Caco-2 (cell line): Measurements from ENCODE around the gene MIGA1. TPM values are rescaled to one million over a fixed set of nuclear protein-coding genes. Genes with fewer than 3 reads are reported as not detected.

Source experiments
- BruUV-seq: library from RNA; stranded (reverse); fragments of 400-500 nt; replicated peaks from 2 replicates; lab custom pipeline; 2021; lab: Mats Ljungman, UMichigan
- CTCF ChIA-PET: fragments of 300-600 bp; sonication (Branson Sonifier 250); formaldehyde crosslinking; loops from one replicate; lab custom pipeline; 2022; ENCODE audit warnings: antibody characterized with exemption; lab: Charles Lee
- POLR2A ChIA-PET: fragments of 300-600 bp; sonication (Branson Sonifier 250); formaldehyde crosslinking; loops from one replicate; lab custom pipeline; 2022; ENCODE audit warnings: antibody characterized with exemption; lab: Charles Lee
- DNase-seq, 2 experiments: peaks; one replicate each; pipeline versions ENCODE4 v3.0.0 to v3.0.0-alpha.2; 2020 to 2022
- H3K27me3 ChIP-seq: replicated peaks from 2 replicates; pipeline ENCODE4 v1.6.0; 2011; ENCODE audit warnings: low read length; ENCODE audit not compliant: control insufficient read depth, insufficient read depth
- H3K36me3 ChIP-seq: 2 replicates; pipeline ENCODE4 v1.5.1; 2011; ENCODE audit warnings: low read length; ENCODE audit not compliant: control insufficient read depth, insufficient read depth
- H3K4me1 ChIP-seq: fragments of 250-450 bp; sonication (Bioruptor Pico); 2 replicates; pipeline ENCODE4 v1.5.1; 2020; ENCODE audit warnings: mild to moderate bottlenecking
- H3K4me3 ChIP-seq: 2 replicates; pipeline ENCODE4 v1.5.1; 2011; ENCODE audit warnings: low read depth, mild to moderate bottlenecking, control low read depth, low read length
- H3K9me3 ChIP-seq: fragments of 250-450 bp; sonication (Bioruptor Pico); 2 replicates; pipeline ENCODE4 v1.5.1; 2020; ENCODE audit warnings: mild to moderate bottlenecking, moderate library complexity
- H3K27ac Mint-ChIP-seq: one replicate; pipeline ENCODE4 v1.8.0; 2022; ENCODE audit warnings: mixed read lengths; ENCODE audit not compliant: unreplicated experiment
- H3K27me3 Mint-ChIP-seq: one replicate; pipeline ENCODE4 v1.8.0; 2022; ENCODE audit warnings: mixed read lengths; ENCODE audit not compliant: insufficient read depth, unreplicated experiment
- H3K36me3 Mint-ChIP-seq: one replicate; pipeline ENCODE4 v1.8.0; 2022; ENCODE audit warnings: mild to moderate bottlenecking, mixed read lengths; ENCODE audit not compliant: insufficient read depth, unreplicated experiment
- H3K4me1 Mint-ChIP-seq: one replicate; pipeline ENCODE4 v1.8.0; 2022; ENCODE audit warnings: low read depth, mixed read lengths; ENCODE audit not compliant: unreplicated experiment
- H3K4me3 Mint-ChIP-seq: one replicate; pipeline ENCODE4 v1.8.0; 2022; ENCODE audit warnings: mild to moderate bottlenecking, moderate library complexity, mixed read lengths; ENCODE audit not compliant: unreplicated experiment
- H3K9me3 Mint-ChIP-seq: one replicate; pipeline ENCODE4 v1.8.0; 2022; ENCODE audit warnings: mixed read lengths; ENCODE audit not compliant: unreplicated experiment
- intact Hi-C: fragments of 100-400 bp; cut with micrococcal nuclease; formaldehyde crosslinking; loops from one replicate; pipeline ENCODE4 v1.10.0; 2022; ENCODE audit not compliant: unreplicated experiment
- total RNA-seq: library from RNA; stranded (reverse); gene quantifications from 2 replicates; pipeline ENCODE4 v1.2.3, GENCODE V29; 2022
- TF ChIP-seq, protein P1 (sequence below), 2 experiments: fragments of 200-600 bp in 1 of 2; IDR thresholded peaks; 1 replicate in 1 of 2; 2 replicates in 1 of 2; pipeline versions ENCODE4 v1.5.1 to v1.8.0; 2011 to 2022; ENCODE audit warnings: antibody characterized with exemption in 1 of 2, control low read depth in 1 of 2, inconsistent platforms in 1 of 2, low read depth in 1 of 2, low read length in 1 of 2, mild to moderate bottlenecking in 1 of 2, moderate library complexity in 1 of 2; ENCODE audit not compliant: insufficient read depth in 1 of 2, severe bottlenecking in 1 of 2, unreplicated experiment in 1 of 2

Gene MIGA1
- total RNA-seq, 1 experiment from 2014 or later, result 12.0 TPM

DNA sequence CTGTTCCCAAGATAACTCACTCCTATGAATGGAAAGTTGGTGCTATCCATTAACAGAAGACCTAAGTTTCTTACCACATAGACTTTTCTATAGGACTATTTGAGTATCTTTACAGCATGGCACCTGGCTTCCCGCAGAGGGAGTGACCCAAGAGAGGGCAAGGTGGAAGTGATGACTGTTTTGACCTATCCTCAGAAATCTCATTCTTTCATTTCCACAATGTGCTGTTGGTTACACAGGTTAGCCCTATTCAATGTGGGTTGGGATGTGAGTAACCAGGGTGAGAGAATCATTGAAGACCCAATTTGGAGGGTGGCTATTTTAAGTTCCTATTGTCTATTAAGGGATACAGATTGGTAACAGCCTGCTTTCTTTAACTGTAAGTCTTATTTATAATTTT is 70.6 kb downstream of the MIGA1 start:
- no peak overlapping the region for H3K4me3 Mint-ChIP-seq
- H3K27ac Mint-ChIP-seq, result no peak overlapping the region
- no peaks in the 10 kb centered on the region for H3K4me1 ChIP-seq
- H3K27me3 ChIP-seq, result no peaks in the 10 kb centered on the region
- DNase-seq, result no peak
- H3K27me3 Mint-ChIP-seq, result no peaks in the 10 kb centered on the region
- ChIA-PET CTCF (no interaction called here), POLR2A (no interaction called here)
- H3K36me3 Mint-ChIP-seq, result no peaks in the 10 kb centered on the region
- TF ChIP-seq, protein P1, sequence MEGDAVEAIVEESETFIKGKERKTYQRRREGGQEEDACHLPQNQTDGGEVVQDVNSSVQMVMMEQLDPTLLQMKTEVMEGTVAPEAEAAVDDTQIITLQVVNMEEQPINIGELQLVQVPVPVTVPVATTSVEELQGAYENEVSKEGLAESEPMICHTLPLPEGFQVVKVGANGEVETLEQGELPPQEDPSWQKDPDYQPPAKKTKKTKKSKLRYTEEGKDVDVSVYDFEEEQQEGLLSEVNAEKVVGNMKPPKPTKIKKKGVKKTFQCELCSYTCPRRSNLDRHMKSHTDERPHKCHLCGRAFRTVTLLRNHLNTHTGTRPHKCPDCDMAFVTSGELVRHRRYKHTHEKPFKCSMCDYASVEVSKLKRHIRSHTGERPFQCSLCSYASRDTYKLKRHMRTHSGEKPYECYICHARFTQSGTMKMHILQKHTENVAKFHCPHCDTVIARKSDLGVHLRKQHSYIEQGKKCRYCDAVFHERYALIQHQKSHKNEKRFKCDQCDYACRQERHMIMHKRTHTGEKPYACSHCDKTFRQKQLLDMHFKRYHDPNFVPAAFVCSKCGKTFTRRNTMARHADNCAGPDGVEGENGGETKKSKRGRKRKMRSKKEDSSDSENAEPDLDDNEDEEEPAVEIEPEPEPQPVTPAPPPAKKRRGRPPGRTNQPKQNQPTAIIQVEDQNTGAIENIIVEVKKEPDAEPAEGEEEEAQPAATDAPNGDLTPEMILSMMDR (IDR thresholded peaks at IDR 0.05; ENCODE audit: insufficient read depth in 1 of 2, low read depth in 1 of 2, low read length in 1 of 2, severe bottlenecking in 1 of 2, unreplicated experiment in 1 of 2), result no peak
- intact Hi-C loops, result no loop called here
- no peaks in the 10 kb centered on the region for H3K4me1 Mint-ChIP-seq
- H3K9me3 Mint-ChIP-seq, result peaks cover 4% of the 10 kb centered on the region
- H3K4me3 ChIP-seq, result no peak overlapping the region
- no peaks in the 10 kb centered on the region for H3K36me3 ChIP-seq
- no TSS peak for BruUV-seq
- no peaks in the 10 kb centered on the region for H3K9me3 ChIP-seq

GRCh38 chr1:77857552-77857951 is 78.1 kb downstream of the MIGA1 start:
- POLR2A ChIA-PET, result no interaction called here

DNA sequence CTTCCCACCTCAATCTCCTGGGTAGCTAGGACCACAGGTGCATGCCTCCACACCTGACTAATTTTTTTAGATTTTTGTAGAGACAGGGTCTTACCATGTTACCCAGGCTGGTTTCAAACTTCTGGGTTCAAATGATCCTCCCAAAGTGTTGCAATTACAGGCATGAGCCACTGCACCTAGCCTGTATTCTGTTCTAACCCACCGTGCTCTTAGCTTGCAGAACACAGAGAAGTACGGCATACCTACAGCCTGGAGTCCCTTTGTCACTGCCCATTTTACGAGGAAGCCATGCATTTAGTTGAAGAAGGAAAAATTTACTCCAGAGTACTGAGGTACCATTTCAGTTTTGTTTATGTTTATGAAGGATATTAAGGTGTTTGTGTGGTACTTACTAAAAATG is 79.3 kb downstream of the MIGA1 start:
- Histone ChIP-seq H3K4me3 (no peak overlapping the region), H3K27me3 (no peaks in the 10 kb centered on the region), H3K4me1 (no peaks in the 10 kb centered on the region), H3K9me3 (no peaks in the 10 kb centered on the region), H3K36me3 (no peaks in the 10 kb centered on the region)
- Mint-ChIP-seq H3K27ac (no peak overlapping the region), H3K9me3 (peaks cover 20% of the 10 kb centered on the region), H3K27me3 (no peaks in the 10 kb centered on the region), H3K36me3 (no peaks in the 10 kb centered on the region), H3K4me1 (no peaks in the 10 kb centered on the region), H3K4me3 (no peak overlapping the region)
- CTCF ChIA-PET, result no interaction called here
- no peak for DNase-seq
- intact Hi-C loops, result no loop called here
- no TSS peak for BruUV-seq
- POLR2A ChIA-PET, result no interaction called here
- TF ChIP-seq, protein P1 (IDR thresholded peaks at IDR 0.05; ENCODE audit: insufficient read depth in 1 of 2, low read depth in 1 of 2, low read length in 1 of 2, severe bottlenecking in 1 of 2, unreplicated experiment in 1 of 2), result no peak

More at GRCh38 chr1:77857552-77857951, 78.1 kb downstream of the MIGA1 start:
- Mint-ChIP-seq H3K27ac (no peak overlapping the region), H3K4me3 (no peak overlapping the region), H3K27me3 (no peaks in the 10 kb centered on the region), H3K4me1 (no peaks in the 10 kb centered on the region), H3K9me3 (peaks cover 20% of the 10 kb centered on the region), H3K36me3 (no peaks in the 10 kb centered on the region)
- Histone ChIP-seq H3K9me3 (no peaks in the 10 kb centered on the region), H3K27me3 (no peaks in the 10 kb centered on the region), H3K36me3 (no peaks in the 10 kb centered on the region), H3K4me3 (no peak overlapping the region), H3K4me1 (no peaks in the 10 kb centered on the region)
- intact Hi-C loops, result no loop called here
- CTCF ChIA-PET, result no interaction called here
- no peak for DNase-seq
- TF ChIP-seq, protein P1 (IDR thresholded peaks at IDR 0.05; ENCODE audit: insufficient read depth in 1 of 2, low read depth in 1 of 2, low read length in 1 of 2, severe bottlenecking in 1 of 2, unreplicated experiment in 1 of 2), result no peak
- no TSS peak for BruUV-seq
